Heart right ventricle (tissue), 16 donors: ENCODE results near the gene TRPC3. TPM values are rescaled to one million over a fixed set of nuclear protein-coding genes. Genes with fewer than 3 reads are reported as not detected.

Experiments
- ATAC-seq, 8 donors: fragments of 200-7000 bp; cut with Tn5 transposase; one replicate each; pipeline ENCODE4 v1.9.1; 2020; ENCODE audit warnings: mild to moderate bottlenecking in 8 of 8, moderate library complexity in 8 of 8, moderate number of reproducible peaks in 1 of 8
- DNase-seq, 2 donors: peaks; one replicate each; pipeline ENCODE4 v3.0.0-alpha.2; 2020
- H3K27ac ChIP-seq, 10 donors: fragments of 200-600 bp; sonication (generic) in 2 of 10; one replicate each; pipeline versions ENCODE4 v1.5.0 to v1.8.0; 2020 to 2022; ENCODE audit warnings: mild to moderate bottlenecking in 3 of 10
- H3K27me3 ChIP-seq, 7 donors: fragments of 200-600 bp; one replicate each; pipeline ENCODE4 v1.8.0; 2021 to 2022; ENCODE audit warnings: mild to moderate bottlenecking in 2 of 7
- H3K36me3 ChIP-seq, 9 donors: fragments of 200-600 bp; sonication (generic) in 1 of 9; one replicate each; pipeline versions ENCODE4 v1.5.0 to v1.8.0; 2020 to 2022; ENCODE audit warnings: mild to moderate bottlenecking in 2 of 9
- H3K4me1 ChIP-seq, 9 donors: fragments of 200-600 bp; sonication (generic) in 1 of 9; one replicate each; pipeline versions ENCODE4 v1.5.0 to v1.8.0; 2020 to 2022; ENCODE audit warnings: mild to moderate bottlenecking in 4 of 9
- H3K4me3 ChIP-seq, 10 donors: fragments of 200-600 bp; sonication (generic) in 2 of 10; one replicate each; pipeline versions ENCODE4 v1.5.0 to v1.8.0; 2020 to 2022; ENCODE audit warnings: mild to moderate bottlenecking in 7 of 10, moderate library complexity in 2 of 10
- H3K9me3 ChIP-seq, 11 donors: fragments of 200-600 bp in 10 of 11; sonication (generic) in 2 of 11; one replicate each; pipeline versions ENCODE4 v1.5.0 to v1.8.0; 2013 to 2022; ENCODE audit warnings: mild to moderate bottlenecking in 2 of 11, control low read depth in 1 of 11, moderate library complexity in 1 of 11
- CTCF ChIP-seq, 9 donors: fragments of 200-600 bp; sonication (generic) in 2 of 9; IDR thresholded peaks; one replicate each; pipeline versions ENCODE4 v1.5.0 to v1.8.0; 2021 to 2022; ENCODE audit warnings: antibody characterized with exemption in 9 of 9, mild to moderate bottlenecking in 5 of 9, moderate library complexity in 1 of 9
- WGBS, 2 donors: extraction: QIAGEN DNeasy Blood & Tissue Kit; methylation state at CpG; one replicate each; pipeline ENCODE4 v1.1.7; 2013; ENCODE audit warnings: inconsistent platforms in 1 of 2; 5-methylcytosine and 5-hydroxymethylcytosine counted together
- intact Hi-C, 10 donors: fragments of 100-400 bp; cut with DNase I; formaldehyde crosslinking; loops; one replicate each; pipeline versions ENCODE4 v1.11.1 to v1.14.2; 2022
- polyA plus RNA-seq, 2 donors: library from polyadenylated mRNA; stranded (reverse); fragments of 200-250 nt; gene quantifications; one replicate each; pipeline ENCODE4 v1.2.3, GENCODE V29; 2013
- total RNA-seq, 10 donors: library from RNA; stranded (reverse); fragmentation: NEBNext Ultra II Directional in 3 of 10; extraction: Animal tissue kit (Norgen Biotek cat#: 25700) in 3 of 10; gene quantifications; one replicate each; pipeline versions ENCODE4 v1.2.1 to v1.2.4, GENCODE V29; 2021 to 2023
- donor health status: Arrhythmogenic right ventricular cardiomyopathy.
- donor health status: ischemic (EF 13 %, LVEDD 7.1; RV severe dilation, severe dysfunction).
- donor health status: healthy with polysubstance abuse.
- donor health status: DM: no; HTN: yes; CAD: no.
- donor health status: DM: no; HTN: no; CAD: no.
- donor health status: ischemic (EF 25% LVEDD 6.9; RV normal size, moderate dysfunction).
- donor health status: ischemic (EF 25% LVEDD 5.7; RV mildly dilated, moderate dysfunction).
- donor health status: healthy.
- donor health status: DM: yes; HTN: yes; CAD: no.
- donor health status: Ischemic cardiomyopathy.
- donor health status: ischemic (EF 35%, LVEDD 5.7; RV mildly dilated, moderate dysfunction).
- donor health status: nonischemic (EF 11% LVEDD 7.7; RV severe dilation, severe dysfunction).
- donor health status: DM: yes; HTN: yes; CAD: no.
- donor health status: PGD.
- donor health status: ischemic (EF 29% LVEDD 5.4; RV normal size, mild dysfunction).
- donor health status: nonischemic (EF 23%, LVEDD 6.1; RV moderate dilation, normal function).

The TRPC3 gene
- total and polyA plus RNA-seq, 12 donors, result 0.13 to 0.28 (median 0.17) TPM; not detected in 5

- Histone ChIP-seq H3K9me3 (no peaks in the 10 kb centered on the region), H3K27ac (no peak overlapping the region), H3K4me1 (no peaks in the 10 kb centered on the region), H3K36me3 (no peaks in the 10 kb centered on the region), H3K27me3 (peaks cover 0 to 8% (median 0%) of the 10 kb centered on the region in 7 donors), H3K4me3 (no peak overlapping the region)
- intact Hi-C loops, result no loop called here
- ATAC-seq (no peak), DNase-seq (no peak)
- 49 to 51% methylated on average over 3 of the region's 3 CpGs for WGBS, 2 donors
- no peak for TF ChIP-seq CTCF (IDR thresholded peaks at IDR 0.05)
These were observed 28.8 kb upstream of the TRPC3 start for GRCh38 chr4:121980643-121981042.

- peaks cover 0 to 14% (median 0%) of the 10 kb centered on the region in 7 donors for H3K27me3 ChIP-seq
- no peak overlapping the region for H3K27ac ChIP-seq
- H3K36me3 ChIP-seq, result no peaks in the 10 kb centered on the region
- no peak overlapping the region for H3K4me3 ChIP-seq
- DNase-seq (no peak), ATAC-seq (no peak)
- no peaks in the 10 kb centered on the region for H3K9me3 ChIP-seq
- H3K4me1 ChIP-seq, result no peaks in the 10 kb centered on the region
- 90 to 96% methylated on average over 2 of the region's 2 CpGs for WGBS, 2 donors
- intact Hi-C loops, result no loop called here
- TF ChIP-seq CTCF (IDR thresholded peaks at IDR 0.05), result no peak
These were observed 26.3 kb upstream of the TRPC3 start for GRCh38 chr4:121978172-121978516.

- no peak for DNase-seq
- intact Hi-C loops, result no loop called here
- H3K4me3 ChIP-seq, result no peak overlapping the region
- 53 to 54% methylated on average over 9 of the region's 9 CpGs for WGBS, 2 donors
- H3K27me3 ChIP-seq, result peaks cover 0 to 14% (median 0%) of the 10 kb centered on the region in 7 donors
- no peaks in the 10 kb centered on the region for H3K9me3 ChIP-seq
- no peak overlapping the region for H3K27ac ChIP-seq
- H3K36me3 ChIP-seq, result no peaks in the 10 kb centered on the region
- no peak for ATAC-seq
- no peaks in the 10 kb centered on the region for H3K4me1 ChIP-seq
- no peak for TF ChIP-seq CTCF (IDR thresholded peaks at IDR 0.05)
These were observed 25.7 kb upstream of the TRPC3 start for GRCh38 chr4:121977251-121978171.

GRCh38 chr4:121975784-121976183, 23.9 kb upstream of the TRPC3 start:
- intact Hi-C loops, result no loop called here

More at GRCh38 chr4:121975784-121976183, 23.9 kb upstream of the TRPC3 start:
- WGBS, 2 donors, result 68 to 85% methylated on average over 2 of the region's 2 CpGs
- Histone ChIP-seq H3K27ac (no peak overlapping the region), H3K36me3 (no peaks in the 10 kb centered on the region), H3K27me3 (peaks cover 0 to 15% (median 5%) of the 10 kb centered on the region in 7 donors), H3K9me3 (no peaks in the 10 kb centered on the region), H3K4me1 (no peaks in the 10 kb centered on the region), H3K4me3 (no peak overlapping the region)
- no peak for ATAC-seq
- no peak for DNase-seq
- TF ChIP-seq CTCF (IDR thresholded peaks at IDR 0.05), result no peak
